ENCODE data around the gene TWIST1.

DNA sequence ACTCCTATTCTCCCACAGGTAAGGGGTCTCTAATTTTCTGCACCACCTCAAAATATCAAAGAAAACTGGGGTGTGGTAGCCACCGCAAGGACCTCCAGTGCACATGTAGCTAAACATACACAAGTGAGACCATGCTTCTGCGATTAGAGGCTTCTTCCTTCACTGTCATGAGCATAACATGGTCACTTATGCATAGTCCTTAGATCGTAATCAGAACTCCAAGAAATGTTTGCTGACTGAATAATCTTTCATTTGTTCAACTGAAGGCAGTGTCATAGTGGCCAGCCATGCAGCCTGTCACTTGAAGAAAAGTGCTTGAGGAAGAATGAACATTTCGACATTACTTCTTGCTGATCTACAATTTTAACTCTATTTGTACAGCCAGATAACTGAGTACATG is 14.6 kb downstream of the TWIST1 start:
- TF ChIP-seq, protein P1, sequence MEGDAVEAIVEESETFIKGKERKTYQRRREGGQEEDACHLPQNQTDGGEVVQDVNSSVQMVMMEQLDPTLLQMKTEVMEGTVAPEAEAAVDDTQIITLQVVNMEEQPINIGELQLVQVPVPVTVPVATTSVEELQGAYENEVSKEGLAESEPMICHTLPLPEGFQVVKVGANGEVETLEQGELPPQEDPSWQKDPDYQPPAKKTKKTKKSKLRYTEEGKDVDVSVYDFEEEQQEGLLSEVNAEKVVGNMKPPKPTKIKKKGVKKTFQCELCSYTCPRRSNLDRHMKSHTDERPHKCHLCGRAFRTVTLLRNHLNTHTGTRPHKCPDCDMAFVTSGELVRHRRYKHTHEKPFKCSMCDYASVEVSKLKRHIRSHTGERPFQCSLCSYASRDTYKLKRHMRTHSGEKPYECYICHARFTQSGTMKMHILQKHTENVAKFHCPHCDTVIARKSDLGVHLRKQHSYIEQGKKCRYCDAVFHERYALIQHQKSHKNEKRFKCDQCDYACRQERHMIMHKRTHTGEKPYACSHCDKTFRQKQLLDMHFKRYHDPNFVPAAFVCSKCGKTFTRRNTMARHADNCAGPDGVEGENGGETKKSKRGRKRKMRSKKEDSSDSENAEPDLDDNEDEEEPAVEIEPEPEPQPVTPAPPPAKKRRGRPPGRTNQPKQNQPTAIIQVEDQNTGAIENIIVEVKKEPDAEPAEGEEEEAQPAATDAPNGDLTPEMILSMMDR (IDR thresholded peaks at IDR 0.05) = no peak
- TF ChIP-seq POLR2A (IDR thresholded peaks at IDR 0.05) = no peak

All from heart left ventricle (tissue), 13 donors.